A549 (cell line): Measurements from ENCODE around the gene LAMP1.
"Not testable (repeated sequence)": the region's sequence is repeated elsewhere in the genome, so short reads cannot be mapped to it uniquely, and the experiment has no call there.

Source experiments
- CEBPB ChIP-seq, 2 experiments: fragments of >200 bp in 1 of 2; sonication (Bioruptor Twin) in 1 of 2; formaldehyde crosslinking in 1 of 2; IDR thresholded peaks; 2 replicates each; pipeline ENCODE4 v1.6.1; 2012 to 2016
- CHD2 ChIP-seq: fragments of 150-350 bp; IDR thresholded peaks from 2 replicates; pipeline ENCODE4 v1.6.1; 2014; ENCODE audit warnings: low read length; ENCODE audit not compliant: partially characterized antibody
- CTCF ChIP-seq: fragments of >200 bp; sonication (Bioruptor Twin); formaldehyde crosslinking; IDR thresholded peaks from 3 replicates; pipeline ENCODE4 v1.5.1; 2016
- GATA3 ChIP-seq: IDR thresholded peaks from 2 replicates; pipeline ENCODE4 v1.6.1; 2012; ENCODE audit warnings: borderline replicate concordance
- MAX ChIP-seq: IDR thresholded peaks from 2 replicates; pipeline ENCODE4 v1.6.1; 2012
- POLR2A ChIP-seq: IDR thresholded peaks from 2 replicates; pipeline ENCODE4 v1.6.1; 2012; ENCODE audit warnings: mild to moderate bottlenecking, low read length
- REST ChIP-seq: fragments of 200-600 bp; sonication (generic); IDR thresholded peaks from 2 replicates; pipeline ENCODE4 v1.6.1; 2016; ENCODE audit warnings: antibody characterized with exemption, mild to moderate bottlenecking, moderate library complexity

- TF ChIP-seq CHD2; CTCF; REST; GATA3; POLR2A; CEBPB (IDR thresholded peaks at IDR 0.05); MAX: not testable (repeated sequence)
These were observed 34.0 kb upstream of the LAMP1 start for GRCh38 chr13:113263016-113263415.
